Prostate gland (tissue), 1 donor: ENCODE results near the gene LIN9.

Experiments
- POLR2A ChIP-seq: fragments of 450-650 bp; IDR thresholded peaks from one replicate; pipeline ENCODE4 v1.6.1; 2016; ENCODE audit warnings: antibody characterized with exemption, mild to moderate bottlenecking
- POLR2AphosphoS5 ChIP-seq: sonication (generic); formaldehyde crosslinking; IDR thresholded peaks from one replicate; pipeline ENCODE4 v1.6.1; 2017; ENCODE audit warnings: antibody characterized with exemption

DNA sequence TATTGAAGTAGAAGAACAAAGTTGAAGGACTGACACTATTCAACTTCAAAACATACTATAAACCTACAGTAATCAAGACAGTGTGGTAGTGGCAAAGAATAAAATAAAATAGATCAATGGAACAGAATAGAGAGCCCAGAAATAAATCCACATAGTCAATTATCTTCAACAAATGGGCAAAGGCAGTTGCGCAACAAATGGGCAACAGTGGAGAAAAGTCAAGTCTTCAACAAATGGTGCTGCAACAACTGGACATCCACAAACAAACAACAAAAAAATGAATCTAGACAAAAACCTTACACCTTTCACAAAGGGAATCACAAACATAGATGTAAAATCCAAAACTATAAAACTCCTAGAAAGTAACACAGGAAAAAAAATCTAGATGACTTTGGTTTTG, 47.1 kb downstream of the LIN9 start:
- TF ChIP-seq POLR2A (no peak), POLR2AphosphoS5 (no peak)
